ENCODE data around the gene DNAJC1.

- TF ChIP-seq, protein P1, sequence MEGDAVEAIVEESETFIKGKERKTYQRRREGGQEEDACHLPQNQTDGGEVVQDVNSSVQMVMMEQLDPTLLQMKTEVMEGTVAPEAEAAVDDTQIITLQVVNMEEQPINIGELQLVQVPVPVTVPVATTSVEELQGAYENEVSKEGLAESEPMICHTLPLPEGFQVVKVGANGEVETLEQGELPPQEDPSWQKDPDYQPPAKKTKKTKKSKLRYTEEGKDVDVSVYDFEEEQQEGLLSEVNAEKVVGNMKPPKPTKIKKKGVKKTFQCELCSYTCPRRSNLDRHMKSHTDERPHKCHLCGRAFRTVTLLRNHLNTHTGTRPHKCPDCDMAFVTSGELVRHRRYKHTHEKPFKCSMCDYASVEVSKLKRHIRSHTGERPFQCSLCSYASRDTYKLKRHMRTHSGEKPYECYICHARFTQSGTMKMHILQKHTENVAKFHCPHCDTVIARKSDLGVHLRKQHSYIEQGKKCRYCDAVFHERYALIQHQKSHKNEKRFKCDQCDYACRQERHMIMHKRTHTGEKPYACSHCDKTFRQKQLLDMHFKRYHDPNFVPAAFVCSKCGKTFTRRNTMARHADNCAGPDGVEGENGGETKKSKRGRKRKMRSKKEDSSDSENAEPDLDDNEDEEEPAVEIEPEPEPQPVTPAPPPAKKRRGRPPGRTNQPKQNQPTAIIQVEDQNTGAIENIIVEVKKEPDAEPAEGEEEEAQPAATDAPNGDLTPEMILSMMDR (IDR thresholded peaks at IDR 0.05; ENCODE audit: low read length): no peak
- no peak for TF ChIP-seq EZH2 (IDR thresholded peaks at IDR 0.05; ENCODE audit: borderline replicate concordance, low read length)
These were observed 7.0 kb upstream of the DNAJC1 start for GRCh38 chr10:22010539-22010938.
